ENCODE data around the gene KIF21A. TPM values are rescaled to one million over a fixed set of nuclear protein-coding genes. Genes with fewer than 3 reads are reported as not detected.
A peak's percentile ranks its signal among the peaks of the same experiment; 100 is the strongest.
"Not testable (repeated sequence)": the region's sequence is repeated elsewhere in the genome, so short reads cannot be mapped to it uniquely, and the experiment has no call there.

Gene KIF21A
- polyA plus RNA-seq, 1 donor from 2014 or later = 1.8 TPM

- H3K27ac Mint-ChIP-seq = no peak overlapping the region
- H3K36me3 Mint-ChIP-seq = no peaks in the 10 kb centered on the region
Measured at GRCh38 chr12:39314547-39314946, 128.4 kb downstream of the KIF21A start.

DNA sequence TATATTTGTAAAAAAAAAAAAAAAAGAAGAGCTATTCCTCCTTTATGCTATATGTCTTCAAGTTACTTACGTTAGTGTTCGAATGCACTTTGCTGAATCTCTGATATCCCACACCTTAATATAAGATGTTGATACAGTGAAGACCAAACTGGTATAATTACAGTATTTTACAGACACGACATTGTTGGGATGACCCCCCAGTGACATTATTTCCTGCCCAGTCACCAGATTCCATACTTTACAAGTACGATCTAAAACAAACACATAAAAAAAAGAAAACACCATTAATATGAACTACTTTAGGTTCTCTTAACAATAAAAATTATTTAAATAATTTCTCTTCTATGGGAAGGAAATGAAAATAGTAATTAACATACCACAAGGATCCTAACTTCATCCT is 133.4 kb downstream of the KIF21A start:
- no peaks in the 10 kb centered on the region for H3K27me3 Mint-ChIP-seq
- peaks cover 0 to 3% (median 2%) of the 10 kb centered on the region in 3 donors for H3K9me3 Mint-ChIP-seq
- peaks cover 3% of the 10 kb centered on the region for H3K36me3 Mint-ChIP-seq
- H3K27ac Mint-ChIP-seq = no peak overlapping the region
- no peaks in the 10 kb centered on the region for H3K4me1 Mint-ChIP-seq
- H3K4me3 Mint-ChIP-seq = no peak overlapping the region

More at GRCh38 chr12:39314547-39314946, 128.4 kb downstream of the KIF21A start:
- no peaks in the 10 kb centered on the region for H3K27me3 Mint-ChIP-seq
- peaks cover 0 to 3% (median 0%) of the 10 kb centered on the region in 3 donors for H3K4me1 Mint-ChIP-seq
- H3K9me3 Mint-ChIP-seq = peaks cover 0 to 3% (median 2%) of the 10 kb centered on the region in 3 donors
- H3K4me3 Mint-ChIP-seq = no peak overlapping the region

- no peaks in the 10 kb centered on the region for H3K27me3 Mint-ChIP-seq
- H3K36me3 Mint-ChIP-seq = peaks cover 8% of the 10 kb centered on the region
- H3K9me3 Mint-ChIP-seq = peaks cover 0 to 5% (median 3%) of the 10 kb centered on the region in 3 donors
- H3K4me3 Mint-ChIP-seq = no peak overlapping the region
- no peaks in the 10 kb centered on the region for H3K4me1 Mint-ChIP-seq
- no peak overlapping the region for H3K27ac Mint-ChIP-seq
Measured at GRCh38 chr12:39301422-39301821, 141.5 kb downstream of the KIF21A start.

DNA sequence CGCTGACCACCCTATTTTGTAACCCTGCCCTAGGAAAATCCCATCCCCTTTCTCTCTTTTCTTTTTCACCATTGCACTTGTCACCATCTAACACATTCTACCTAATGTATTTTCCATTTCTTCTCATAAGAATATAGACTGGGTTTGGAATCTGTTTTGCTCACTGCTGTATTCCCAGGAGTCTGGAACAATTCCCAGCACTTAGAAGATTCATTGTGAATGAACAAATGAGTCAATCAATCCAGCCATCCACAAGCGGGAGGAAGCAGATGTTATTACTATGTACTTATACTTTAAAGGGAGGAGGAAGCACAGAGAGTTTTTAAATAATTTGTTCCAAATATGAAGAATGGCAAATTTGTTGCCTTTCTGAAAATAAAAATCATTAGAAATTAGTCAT is 142.1 kb downstream of the KIF21A start:
- Mint-ChIP-seq H3K9me3 (peaks cover 0 to 6% (median 3%) of the 10 kb centered on the region in 3 donors), H3K36me3 (peaks cover 8% of the 10 kb centered on the region), H3K27ac (no peak overlapping the region), H3K4me3 (no peak overlapping the region), H3K4me1 (no peaks in the 10 kb centered on the region), H3K27me3 (no peaks in the 10 kb centered on the region)

GRCh38 chr12:39297891-39298290 is 145.0 kb downstream of the KIF21A start:
- no peak overlapping the region for H3K27ac Mint-ChIP-seq
- H3K27me3 Mint-ChIP-seq = no peaks in the 10 kb centered on the region
- H3K36me3 Mint-ChIP-seq = peaks cover 6% of the 10 kb centered on the region
- peaks cover 0 to 6% (median 3%) of the 10 kb centered on the region in 3 donors for H3K9me3 Mint-ChIP-seq
- H3K4me1 Mint-ChIP-seq = no peaks in the 10 kb centered on the region
- H3K4me3 Mint-ChIP-seq = no peak overlapping the region

- Mint-ChIP-seq H3K36me3 (peaks cover 3% of the 10 kb centered on the region), H3K27ac (no peak overlapping the region)
Measured at GRCh38 chr12:39296496-39296895, 146.4 kb downstream of the KIF21A start.

GRCh38 chr12:39295593-39295992 is 147.3 kb downstream of the KIF21A start:
- not testable (repeated sequence) for H3K9me3 Mint-ChIP-seq, H3K4me1 Mint-ChIP-seq, H3K27ac Mint-ChIP-seq, H3K4me3 Mint-ChIP-seq, H3K27me3 Mint-ChIP-seq, H3K36me3 Mint-ChIP-seq

More at GRCh38 chr12:39296496-39296895, 146.4 kb downstream of the KIF21A start:
- Mint-ChIP-seq H3K4me1 (no peaks in the 10 kb centered on the region), H3K27me3 (no peaks in the 10 kb centered on the region), H3K4me3 (no peak overlapping the region), H3K9me3 (peaks cover 0 to 6% (median 3%) of the 10 kb centered on the region in 3 donors)

DNA sequence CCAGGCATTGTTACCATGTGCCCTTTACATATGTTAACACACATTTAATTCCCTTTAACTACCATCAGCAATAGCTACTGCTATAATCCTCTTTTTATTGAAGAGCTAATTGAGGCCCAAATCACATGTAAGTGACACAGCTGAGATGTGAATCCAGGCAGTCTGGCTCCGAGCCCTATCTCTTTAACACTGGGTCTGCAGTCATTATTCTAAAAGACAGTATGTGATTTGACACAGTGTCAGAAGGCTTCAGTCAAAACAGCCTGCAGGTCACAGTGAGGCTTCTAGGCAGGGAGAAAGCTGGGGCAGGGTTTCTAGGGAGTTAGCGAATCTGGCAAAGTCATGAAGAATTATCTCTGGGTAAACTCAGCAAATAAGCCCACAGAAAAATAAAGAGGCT is 148.2 kb downstream of the KIF21A start:
- H3K4me1 Mint-ChIP-seq = no peaks in the 10 kb centered on the region
- no peak overlapping the region for H3K4me3 Mint-ChIP-seq
- peaks cover 3% of the 10 kb centered on the region for H3K36me3 Mint-ChIP-seq
- H3K27ac Mint-ChIP-seq = no peak overlapping the region
- no peaks in the 10 kb centered on the region for H3K27me3 Mint-ChIP-seq
- H3K9me3 Mint-ChIP-seq = peaks cover 0 to 6% (median 3%) of the 10 kb centered on the region in 3 donors

GRCh38 chr12:39292125-39292630 is 150.7 kb downstream of the KIF21A start:
- H3K36me3 Mint-ChIP-seq = peaks cover 3% of the 10 kb centered on the region
- H3K4me3 Mint-ChIP-seq = no peak overlapping the region
- peaks cover 0 to 2% (median 0%) of the 10 kb centered on the region in 3 donors for H3K4me1 Mint-ChIP-seq
- H3K27me3 Mint-ChIP-seq = no peaks in the 10 kb centered on the region
- H3K27ac Mint-ChIP-seq = no peak overlapping the region
- peaks cover 0 to 6% (median 3%) of the 10 kb centered on the region in 3 donors for H3K9me3 Mint-ChIP-seq

GRCh38 chr12:39287817-39288216 is 155.1 kb downstream of the KIF21A start:
- Mint-ChIP-seq H3K4me1 (peaks cover 0 to 2% (median 0%) of the 10 kb centered on the region in 3 donors), H3K27me3 (peaks cover 1% of the 10 kb centered on the region), H3K9me3 (no peaks in the 10 kb centered on the region), H3K27ac (no peak overlapping the region), H3K4me3 (no peak overlapping the region), H3K36me3 (no peaks in the 10 kb centered on the region)

DNA sequence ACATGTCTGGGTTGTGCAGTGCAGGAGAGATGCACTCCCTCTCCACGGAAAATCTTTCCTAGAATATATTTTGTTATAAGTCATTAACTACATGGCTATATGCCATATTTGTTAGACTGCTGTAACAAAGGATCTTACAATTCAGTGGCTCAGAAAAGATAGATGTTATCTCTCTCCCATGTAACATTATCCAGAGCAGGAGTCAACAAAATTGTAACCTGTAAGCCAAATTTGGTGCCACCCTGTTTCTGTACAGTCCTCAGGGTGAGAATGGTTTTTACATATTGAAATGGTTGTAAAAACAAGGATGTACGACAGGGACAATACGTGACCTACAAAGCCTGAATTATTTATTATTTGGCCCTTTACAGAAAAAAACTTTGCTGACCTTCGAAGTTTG is 155.5 kb downstream of the KIF21A start:
- Mint-ChIP-seq H3K4me1 (peaks cover 0 to 2% (median 0%) of the 10 kb centered on the region in 3 donors), H3K27ac (no peak overlapping the region), H3K4me3 (no peak overlapping the region), H3K27me3 (peaks cover 1% of the 10 kb centered on the region), H3K9me3 (no peaks in the 10 kb centered on the region), H3K36me3 (no peaks in the 10 kb centered on the region)

DNA sequence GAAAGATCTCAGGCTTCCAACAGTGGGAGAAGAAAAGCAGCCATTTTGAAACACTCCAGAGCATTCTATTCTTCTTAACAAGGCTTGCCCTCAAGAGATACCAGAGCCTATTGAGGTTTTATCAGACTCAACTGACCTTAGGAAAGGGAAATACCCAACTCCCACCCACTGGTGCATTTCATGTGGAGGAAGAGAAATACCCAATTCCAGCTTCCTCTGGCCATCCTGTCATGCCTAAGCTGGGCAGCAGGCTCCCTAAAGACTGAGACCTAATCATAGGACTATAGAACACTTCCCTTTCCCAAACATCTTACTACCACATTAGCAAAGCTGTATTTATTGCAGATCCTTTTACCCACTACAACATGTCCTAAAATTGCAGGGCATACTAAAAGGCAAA is 164.5 kb downstream of the KIF21A start:
- H3K27ac Mint-ChIP-seq = no peak overlapping the region
- peaks cover 4% of the 10 kb centered on the region for H3K27me3 Mint-ChIP-seq
- no peaks in the 10 kb centered on the region for H3K4me1 Mint-ChIP-seq
- H3K4me3 Mint-ChIP-seq = no peak overlapping the region
- peaks cover 0 to 1% (median 0%) of the 10 kb centered on the region in 3 donors for H3K9me3 Mint-ChIP-seq
- no peaks in the 10 kb centered on the region for H3K36me3 Mint-ChIP-seq

- peaks cover 0 to 1% (median 0%) of the 10 kb centered on the region in 3 donors for H3K4me1 Mint-ChIP-seq
- H3K4me3 Mint-ChIP-seq = no peak overlapping the region
- H3K27ac Mint-ChIP-seq = no peak overlapping the region
- H3K27me3 Mint-ChIP-seq = peaks cover 4% of the 10 kb centered on the region
- peaks cover 0 to 1% (median 0%) of the 10 kb centered on the region in 3 donors for H3K9me3 Mint-ChIP-seq
- H3K36me3 Mint-ChIP-seq = no peaks in the 10 kb centered on the region
Measured at GRCh38 chr12:39277416-39277815, 165.5 kb downstream of the KIF21A start.

- Mint-ChIP-seq H3K27ac (no peak overlapping the region), H3K4me1 (peaks cover 0 to 1% (median 0%) of the 10 kb centered on the region in 3 donors), H3K36me3 (no peaks in the 10 kb centered on the region), H3K9me3 (peaks cover 0 to under 1% (median 0%) of the 10 kb centered on the region in 3 donors), H3K4me3 (no peak overlapping the region), H3K27me3 (peaks cover 4% of the 10 kb centered on the region)
Measured at GRCh38 chr12:39275846-39276245, 167.1 kb downstream of the KIF21A start.

DNA sequence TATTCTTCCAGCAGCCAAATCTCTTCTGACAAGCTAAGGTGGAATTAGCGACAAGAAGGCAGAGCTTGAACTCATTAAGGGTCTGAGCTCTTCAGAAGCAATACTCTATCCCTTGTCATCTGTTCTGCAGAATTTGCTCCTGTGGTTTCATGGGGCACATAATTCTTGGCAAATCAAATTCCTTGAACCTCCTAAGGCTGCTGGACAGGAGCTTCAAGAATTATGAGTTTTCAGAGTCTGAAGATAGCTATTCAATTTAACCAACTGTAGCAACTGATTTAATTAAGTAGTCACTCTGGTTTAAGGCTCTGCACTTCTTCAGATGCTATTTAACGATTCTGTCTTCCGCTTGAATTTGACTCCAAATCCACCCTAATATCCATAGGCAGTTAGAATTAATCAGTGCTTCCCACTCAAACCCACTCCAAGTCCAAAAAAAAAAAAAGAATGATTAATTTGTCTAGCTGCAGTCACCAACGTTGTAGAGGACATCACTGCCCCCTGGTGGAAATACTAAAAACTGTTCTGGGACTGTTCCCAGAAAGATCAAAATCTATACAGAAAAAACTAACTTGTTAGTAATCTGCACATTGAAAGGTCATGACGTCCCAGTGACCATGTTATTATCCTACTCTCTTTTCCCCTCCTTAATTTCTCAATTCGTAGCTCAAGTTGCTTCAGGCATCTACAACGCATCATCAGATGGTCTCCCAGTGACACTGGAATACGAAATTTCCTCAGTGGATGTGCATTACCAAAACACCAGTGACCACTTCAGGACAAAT is 169.9 kb downstream of the KIF21A start:
- no peaks in the 10 kb centered on the region for H3K36me3 Mint-ChIP-seq
- H3K4me1 Mint-ChIP-seq = peaks cover 0 to 1% (median 0%) of the 10 kb centered on the region in 3 donors
- peak overlapping the region in 1 of 3 donors; percentile 26 for H3K27ac Mint-ChIP-seq
- H3K4me3 Mint-ChIP-seq = no peak overlapping the region
- H3K27me3 Mint-ChIP-seq = peaks cover 3% of the 10 kb centered on the region
- H3K9me3 Mint-ChIP-seq = peaks cover 0 to 1% (median 0%) of the 10 kb centered on the region in 3 donors

DNA sequence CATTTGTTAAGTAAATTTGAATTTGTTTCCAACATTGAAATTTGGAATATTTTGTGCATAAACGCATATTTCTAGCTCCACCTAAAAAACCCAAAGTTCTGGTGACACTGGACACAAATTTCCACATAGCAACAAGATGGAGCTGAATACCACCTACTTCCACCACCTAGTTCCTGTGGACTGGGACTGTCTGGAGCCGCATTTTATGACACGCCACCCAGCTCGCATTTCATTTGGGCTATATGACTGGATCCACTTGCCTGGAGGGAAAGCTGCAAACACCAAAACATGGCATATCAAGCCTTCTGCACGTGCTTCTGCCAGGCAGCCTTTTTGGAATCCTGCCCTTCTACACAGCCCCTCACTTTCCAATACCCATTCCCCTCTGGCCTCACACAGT is 173.4 kb downstream of the KIF21A start:
- Mint-ChIP-seq H3K27ac (no peak overlapping the region), H3K4me1 (peaks cover 0 to 1% (median 0%) of the 10 kb centered on the region in 3 donors), H3K27me3 (no peaks in the 10 kb centered on the region)

More for the DNA sequence above, 173.4 kb downstream of the KIF21A start:
- Mint-ChIP-seq H3K9me3 (peaks cover 0 to 1% (median 0%) of the 10 kb centered on the region in 3 donors), H3K4me3 (no peak overlapping the region), H3K36me3 (no peaks in the 10 kb centered on the region)
